Measurements from ENCODE around the gene SHPK.

Gene SHPK

DNA sequence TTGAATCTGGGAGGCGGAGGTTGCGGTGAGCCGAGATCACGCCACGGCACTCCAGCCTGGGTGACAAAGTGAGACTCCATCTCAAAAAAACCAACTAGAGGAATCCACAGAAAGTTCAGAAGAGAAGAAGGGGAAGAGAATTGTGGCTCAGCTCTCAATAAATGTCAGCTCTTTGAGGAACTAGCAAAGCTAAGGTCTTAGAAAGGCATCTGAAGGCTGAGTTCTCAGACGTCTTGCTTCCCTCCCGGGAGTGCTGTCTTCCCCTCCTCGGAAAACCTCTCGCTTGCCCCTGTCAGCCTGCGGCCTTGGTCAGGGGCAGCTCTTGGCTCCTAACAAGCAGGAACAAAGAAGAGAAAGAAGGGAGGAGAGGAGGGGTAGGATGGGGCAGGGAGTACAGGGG lies 5.3 kb downstream of the SHPK start:
- no peak overlapping the region for H3K4me3 ChIP-seq (ENCODE audit: low read depth, low read length)

GRCh38 chr17:3627769-3628167 lies 8.3 kb downstream of the SHPK start:
- no peak overlapping the region for H3K4me3 ChIP-seq (ENCODE audit: low read depth, low read length)

GRCh38 chr17:3626831-3627768 lies 8.9 kb downstream of the SHPK start:
- no peak overlapping the region for H3K4me3 ChIP-seq (ENCODE audit: low read depth, low read length)

GRCh38 chr17:3622977-3623594 lies 13.0 kb downstream of the SHPK start:
- H3K4me3 ChIP-seq (ENCODE audit: low read depth, low read length) = no peak overlapping the region

- H3K4me3 ChIP-seq (ENCODE audit: low read depth, low read length) = no peak overlapping the region
Measured at GRCh38 chr17:3621146-3621720, 14.8 kb downstream of the SHPK start.

DNA sequence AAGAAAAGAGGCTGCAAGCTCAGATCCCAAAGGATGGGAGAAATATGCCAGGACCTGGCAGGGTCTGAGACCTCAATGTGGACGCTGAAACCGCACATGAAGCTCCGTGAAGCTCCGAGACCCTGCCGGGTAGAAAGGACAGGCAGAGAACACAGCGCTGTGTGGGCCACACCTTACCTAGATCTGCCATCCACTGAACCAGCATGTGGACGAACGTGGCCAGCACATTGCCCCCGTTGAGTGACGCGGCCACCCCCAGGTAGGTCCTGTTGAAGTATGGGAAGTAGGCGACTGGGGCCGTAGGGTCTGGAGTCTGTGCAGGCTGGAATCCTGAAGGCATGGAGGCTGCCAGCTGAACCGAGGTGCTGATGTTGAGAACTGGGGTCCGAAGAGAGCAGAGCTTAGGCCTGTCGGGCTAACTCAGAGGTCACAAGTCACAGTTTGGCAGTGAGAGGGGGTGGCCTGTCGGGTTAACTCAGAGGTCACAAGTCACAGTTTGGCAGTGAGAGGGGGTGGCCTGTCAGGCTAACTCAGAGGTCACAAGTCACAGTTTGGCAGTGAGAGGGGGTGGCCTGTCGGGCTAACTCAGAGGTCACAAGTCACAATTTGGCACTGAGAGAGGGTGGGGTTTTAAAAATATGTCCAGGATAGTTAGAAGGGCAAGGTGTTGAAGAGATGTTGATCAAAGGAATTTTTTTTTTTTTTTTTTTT lies 20.7 kb downstream of the SHPK start:
- no peak overlapping the region for H3K4me3 ChIP-seq (ENCODE audit: low read depth, low read length)

DNA sequence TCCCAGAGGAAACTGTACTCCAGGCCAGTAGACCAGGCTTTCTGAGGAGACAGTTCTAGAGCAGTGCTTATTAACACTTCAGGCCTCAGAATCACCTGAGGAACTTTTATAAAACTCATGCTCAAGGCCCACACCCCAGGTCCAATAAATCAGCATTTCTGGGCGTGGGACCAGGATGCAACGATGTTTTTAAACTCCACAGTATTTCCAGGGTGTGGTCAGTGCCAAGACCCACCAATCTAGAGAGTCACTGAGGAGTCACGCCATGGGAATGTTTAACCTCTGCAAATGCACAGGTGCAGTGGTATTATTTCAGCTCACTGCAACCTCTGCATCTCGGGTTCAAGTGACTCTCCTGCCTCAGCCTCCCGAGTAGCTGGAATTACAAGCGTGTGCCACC lies 22.9 kb downstream of the SHPK start:
- H3K4me3 ChIP-seq (ENCODE audit: low read depth, low read length) = no peak overlapping the region

DNA sequence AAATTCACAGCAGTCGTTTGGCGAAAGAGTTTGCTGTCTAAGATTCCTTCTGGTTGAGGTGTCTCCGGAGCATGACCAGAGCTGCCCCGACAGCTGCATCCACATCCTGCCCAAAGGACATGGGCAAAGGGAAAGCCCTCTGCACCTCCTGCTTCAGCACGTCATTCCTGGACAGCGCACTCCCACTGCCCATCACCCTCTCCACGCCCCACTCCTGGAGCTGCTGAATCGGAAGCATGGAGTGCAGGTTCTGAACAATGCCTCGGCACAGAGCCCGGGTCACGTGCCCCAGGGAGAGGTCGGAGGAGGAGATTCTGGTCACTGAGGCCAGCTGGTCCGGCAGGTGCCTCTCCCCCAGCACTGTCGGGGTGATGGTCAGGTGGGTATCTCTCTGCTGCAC lies 25.5 kb downstream of the SHPK start:
- H3K4me3 ChIP-seq (ENCODE audit: low read depth, low read length) = no peak overlapping the region

- H3K4me3 ChIP-seq (ENCODE audit: low read depth, low read length) = no peak overlapping the region
Measured at GRCh38 chr17:3609689-3610088, 26.4 kb downstream of the SHPK start.

DNA sequence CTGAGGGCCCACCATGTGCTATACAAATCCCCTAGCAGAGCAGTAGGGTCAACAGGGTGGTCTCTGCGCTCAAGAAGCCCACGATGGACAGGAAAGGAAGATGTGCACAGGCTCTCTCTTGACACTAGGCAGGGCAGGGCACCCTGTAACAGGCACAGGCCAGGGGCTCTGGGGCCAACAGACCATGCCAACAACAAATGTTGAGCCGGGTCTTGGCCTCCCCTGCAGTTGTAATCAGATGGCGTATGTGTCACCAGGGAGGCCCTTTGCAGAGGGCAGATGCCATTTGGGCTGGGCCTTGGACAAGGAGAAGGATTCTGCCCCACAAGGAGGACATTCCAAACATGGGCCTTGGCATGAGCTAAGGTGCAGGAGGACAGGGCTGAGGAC lies 32.2 kb downstream of the SHPK start:
- no peak overlapping the region for H3K4me3 ChIP-seq (ENCODE audit: low read depth, low read length)

- no peak overlapping the region for H3K4me3 ChIP-seq (ENCODE audit: low read depth, low read length)
Measured at GRCh38 chr17:3603119-3603869, 32.8 kb downstream of the SHPK start.

GRCh38 chr17:3602499-3602898 lies 33.6 kb downstream of the SHPK start:
- H3K4me3 ChIP-seq (ENCODE audit: low read depth, low read length) = no peak overlapping the region

DNA sequence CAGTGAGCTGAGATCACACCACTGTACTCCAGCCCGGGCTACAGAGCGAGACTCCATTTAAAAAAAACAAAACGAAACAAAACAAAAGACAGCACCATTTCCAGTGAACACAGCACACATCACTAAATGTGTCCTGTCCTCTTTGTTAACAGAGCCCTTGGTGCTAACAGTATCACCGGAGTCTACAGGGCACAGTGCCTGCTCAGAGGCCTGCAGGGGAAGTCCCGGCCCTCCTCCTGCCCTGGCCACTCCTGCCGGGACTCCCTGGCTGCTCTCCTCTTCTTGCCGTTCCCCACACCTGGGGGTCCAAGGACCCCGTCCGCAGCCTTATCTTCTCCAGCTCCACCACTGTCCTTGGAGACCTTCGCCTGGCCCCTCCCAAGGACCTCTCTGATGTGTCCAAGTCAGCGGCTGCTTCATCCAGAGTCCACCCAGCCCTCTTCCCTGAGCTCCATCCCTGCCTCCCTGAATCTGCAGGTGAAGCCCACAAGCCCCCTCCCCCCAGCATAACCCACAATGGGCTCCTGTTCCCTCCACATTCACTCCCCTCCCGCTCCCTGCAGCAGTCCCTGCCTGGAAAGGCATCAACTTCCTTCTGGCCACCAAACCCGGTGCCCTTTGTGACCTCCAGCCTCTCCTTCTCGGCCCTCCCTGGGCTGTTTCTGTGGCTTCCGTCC lies 35.4 kb downstream of the SHPK start:
- no peak overlapping the region for H3K4me3 ChIP-seq (ENCODE audit: low read depth, low read length)

GRCh38 chr17:3598078-3598477 lies 38.0 kb downstream of the SHPK start:
- no peak overlapping the region for H3K4me3 ChIP-seq (ENCODE audit: low read depth, low read length)

- no peak overlapping the region for H3K4me3 ChIP-seq (ENCODE audit: low read depth, low read length)
Measured at GRCh38 chr17:3596804-3597464, 39.1 kb downstream of the SHPK start.

DNA sequence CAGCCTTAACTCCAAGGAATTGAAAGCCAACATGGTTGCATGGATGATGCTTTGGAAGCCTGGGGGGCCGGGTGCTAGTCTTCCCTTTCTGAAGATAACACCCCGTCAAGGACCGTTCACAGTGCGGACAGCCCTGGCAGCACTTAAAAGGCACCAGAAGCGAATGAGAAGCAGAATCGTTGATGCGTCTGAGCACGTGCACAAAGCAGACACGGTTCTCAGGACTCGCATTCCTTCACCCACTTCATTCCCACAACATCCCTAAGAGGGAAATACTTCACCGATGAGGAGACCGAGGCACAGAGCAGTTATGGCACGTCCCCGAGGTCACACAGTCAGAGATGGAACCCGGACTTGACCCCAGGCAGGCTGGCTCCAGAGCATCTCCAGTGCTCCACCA lies 41.1 kb downstream of the SHPK start:
- H3K4me3 ChIP-seq (ENCODE audit: low read depth, low read length) = no peak overlapping the region

DNA sequence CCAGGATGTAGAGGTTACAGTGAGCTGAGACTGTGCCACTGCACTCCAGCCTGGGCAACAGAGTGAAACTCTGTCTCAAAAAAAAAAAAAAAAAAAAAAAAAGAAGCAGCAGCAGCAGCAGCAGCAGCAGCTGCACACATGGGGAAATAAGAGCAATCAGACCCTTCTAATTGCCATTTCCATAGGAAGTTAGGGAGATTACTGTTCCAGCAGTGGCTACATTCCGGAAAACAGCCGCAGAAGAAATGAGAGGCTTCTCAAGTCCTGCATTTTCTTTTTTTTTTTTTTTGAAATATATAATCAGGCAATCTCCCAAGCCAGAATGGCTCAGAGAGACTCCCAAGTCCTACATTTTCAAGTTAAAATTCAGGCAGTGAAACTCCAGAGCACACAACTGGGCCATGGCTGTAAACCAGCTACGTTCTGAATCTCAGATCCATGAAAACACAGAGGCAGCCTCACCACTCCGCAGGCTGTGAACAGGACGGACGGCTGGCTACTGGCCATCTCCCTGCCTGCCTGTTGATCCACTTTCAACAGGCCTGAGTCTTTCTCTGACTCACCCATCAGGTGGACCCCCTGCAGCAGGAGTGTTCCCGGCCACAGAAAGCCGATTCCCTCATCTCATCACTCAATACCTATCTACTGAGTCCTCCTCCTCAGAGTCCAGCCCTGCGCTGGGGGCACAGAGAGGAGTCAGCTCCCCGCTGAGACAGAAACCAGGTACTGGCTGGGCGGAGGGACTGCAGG lies 41.8 kb downstream of the SHPK start:
- no peak overlapping the region for H3K4me3 ChIP-seq (ENCODE audit: low read depth, low read length)

GRCh38 chr17:3593384-3593783 lies 42.7 kb downstream of the SHPK start:
- no peak overlapping the region for H3K4me3 ChIP-seq (ENCODE audit: low read depth, low read length)
